ENCODE measurements around the gene ACTL8.

- TF ChIP-seq CTCF (IDR thresholded peaks at IDR 0.05) (no peak), EZH2 (IDR thresholded peaks at IDR 0.05) (no peak), EZH2phosphoT487 (IDR thresholded peaks at IDR 0.05) (no peak)
These were observed 18.6 kb downstream of the ACTL8 start for GRCh38 chr1:17773591-17774326.

Measured in neural progenitor cell (in vitro differentiated cells).